A549 (cell line): ENCODE measurements around the gene MESD. TPM values are rescaled to one million over a fixed set of nuclear protein-coding genes. Genes with fewer than 3 reads are reported as not detected.

ENCODE experiments used
- ATAC-seq, 2 experiments: fragments of 200-7000 bp in 1 of 2; fragments of >200 bp in 1 of 2; cut with Nextera tagmentation in 1 of 2; cut with Tn5 transposase in 1 of 2; 3 replicates each; pipeline versions ENCODE4 v1.8.0 to v1.9.1; 2018 to 2020; ENCODE audit warnings: mild to moderate bottlenecking in 1 of 2, moderate library complexity in 1 of 2
- CTCF ChIA-PET: fragments of 300-600 bp; sonication (Branson Sonifier 250); formaldehyde crosslinking; extraction: SDS; loops from one replicate; lab custom pipeline; 2021; ENCODE audit warnings: antibody characterized with exemption, inconsistent platforms; lab: Yijun Ruan, JAX
- POLR2A ChIA-PET: fragments of 350-600 bp; formaldehyde crosslinking; extraction: SDS; loops from one replicate; lab custom pipeline; 2021; ENCODE audit warnings: antibody characterized with exemption, inconsistent platforms; lab: Yijun Ruan, JAX
- DNase-seq, 2 experiments: peaks; one replicate each; pipeline versions ENCODE4 v3.0.0 to v3.0.0-alpha.2; 2011 to 2016; ENCODE audit warnings: low read depth in 1 of 2, low spot score in 1 of 2
- FAIRE-seq: peaks from 2 replicates; lab custom pipeline; 2011; peaks lifted over from hg19 to GRCh38; lab: Jason Lieb, UNC
- H3K27ac ChIP-seq, 2 experiments: fragments of >200 bp; sonication (Bioruptor Twin); formaldehyde crosslinking; 3 replicates each; pipeline ENCODE4 v1.5.1; 2016 to 2017
- H3K4me1 ChIP-seq: fragments of >200 bp; sonication (Bioruptor Twin); formaldehyde crosslinking; 3 replicates; pipeline ENCODE4 v1.6.1; 2016
- H3K4me2 ChIP-seq: fragments of >200 bp; sonication (Bioruptor Twin); formaldehyde crosslinking; 3 replicates; pipeline ENCODE4 v1.6.1; 2016
- H3K4me3 ChIP-seq: fragments of >200 bp; sonication (Bioruptor Twin); formaldehyde crosslinking; 3 replicates; pipeline ENCODE4 v1.5.1; 2016
- H3K9me3 ChIP-seq: fragments of >200 bp; sonication (Bioruptor Twin); formaldehyde crosslinking; 3 replicates; pipeline ENCODE4 v1.6.1; 2016
- ATOH8 ChIP-seq: fragments of 250-450 bp; sonication (Bioruptor Pico); IDR thresholded peaks from 2 replicates; pipeline ENCODE4 v1.5.0; 2020; ENCODE audit warnings: low read depth, mild to moderate bottlenecking, moderate library complexity
- E2F6 ChIP-seq: IDR thresholded peaks from 2 replicates; pipeline ENCODE4 v1.6.1; 2012; ENCODE audit warnings: low read depth, borderline replicate concordance
- ELK1 ChIP-seq: fragments of 150-350 bp; IDR thresholded peaks from 2 replicates; pipeline ENCODE4 v1.6.1; 2014; ENCODE audit warnings: low read depth, mild to moderate bottlenecking, low read length
- EP300 ChIP-seq, 2 experiments: fragments of >200 bp; sonication (Bioruptor Twin); formaldehyde crosslinking; IDR thresholded peaks; 2 replicates in 1 of 2; 3 replicates in 1 of 2; pipeline ENCODE4 v1.6.1; 2016 to 2017
- FOSL2 ChIP-seq, 2 experiments: fragments of 450-650 bp in 1 of 2; fragments of >200 bp in 1 of 2; sonication (Bioruptor Twin) in 1 of 2; formaldehyde crosslinking; IDR thresholded peaks; 2 replicates each; pipeline versions ENCODE4 v1.5.0 to v1.6.1; 2016 to 2020; ENCODE audit warnings: mild to moderate bottlenecking in 1 of 2, moderate library complexity in 1 of 2
- GATA3 ChIP-seq: IDR thresholded peaks from 2 replicates; pipeline ENCODE4 v1.6.1; 2012; ENCODE audit warnings: borderline replicate concordance
- HDAC2 ChIP-seq: fragments of 200-600 bp; sonication (generic); IDR thresholded peaks from 2 replicates; pipeline ENCODE4 v1.6.1; 2016
- HOXB13 ChIP-seq: fragments of 250-450 bp; sonication (Bioruptor Pico); IDR thresholded peaks from 2 replicates; pipeline ENCODE4 v1.5.0; 2020; ENCODE audit warnings: low read depth, mild to moderate bottlenecking, moderate library complexity
- HOXB5 ChIP-seq: fragments of 250-450 bp; sonication (Bioruptor Pico); IDR thresholded peaks from 2 replicates; pipeline ENCODE4 v1.5.0; 2020; ENCODE audit warnings: mild to moderate bottlenecking, moderate library complexity
- MAX ChIP-seq: IDR thresholded peaks from 2 replicates; pipeline ENCODE4 v1.6.1; 2012
- MAZ ChIP-seq: fragments of 150-350 bp; IDR thresholded peaks from 2 replicates; pipeline ENCODE4 v1.6.1; 2014; ENCODE audit warnings: antibody characterized with exemption, low read depth, low read length, borderline replicate concordance
- NFE2L2 ChIP-seq: fragments of 150-350 bp; conservative IDR thresholded peaks from 2 replicates; pipeline ENCODE4 v1.6.1; 2014; ENCODE audit warnings: low read length
- NPAS2 ChIP-seq: fragments of 250-450 bp; sonication (Bioruptor Pico); IDR thresholded peaks from 2 replicates; pipeline ENCODE4 v1.8.0; 2022; ENCODE audit warnings: mild to moderate bottlenecking, moderate library complexity, borderline replicate concordance
- NR3C1 ChIP-seq: fragments of >200 bp; sonication (Bioruptor Twin); formaldehyde crosslinking; IDR thresholded peaks from 3 replicates; pipeline ENCODE4 v1.6.1; 2017
- RCOR1 ChIP-seq: fragments of 150-350 bp; IDR thresholded peaks from 2 replicates; pipeline ENCODE4 v1.6.1; 2014; ENCODE audit warnings: antibody characterized with exemption, low read length, low read depth
- RFX5 ChIP-seq: fragments of 450-650 bp; IDR thresholded peaks from 2 replicates; pipeline ENCODE4 v1.7.1; 2014; ENCODE audit warnings: antibody characterized with exemption, mild to moderate bottlenecking, moderate library complexity
- ZC3H11A ChIP-seq: fragments of 450-650 bp; IDR thresholded peaks from 2 replicates; pipeline ENCODE4 v1.6.1; 2014; ENCODE audit warnings: antibody characterized with exemption, mild to moderate bottlenecking
- ZNF302 ChIP-seq: fragments of 250-450 bp; sonication (Bioruptor Pico); IDR thresholded peaks from 2 replicates; pipeline ENCODE4 v1.9.0; 2021; ENCODE audit warnings: inconsistent platforms, mild to moderate bottlenecking, moderate library complexity
- WGBS: methylation state at CpG from one replicate; pipeline ENCODE4 v1.1.6; 2017; ENCODE audit errors: missing lambda C conversion rate; 5-methylcytosine and 5-hydroxymethylcytosine counted together
- polyA plus RNA-seq, 4 experiments: library from polyadenylated mRNA; depleted of rRNA in 3 of 4; stranded (reverse); fragments of >200 nt; fragmentation: RNase III in 1 of 4; extraction: RNeasy Plus Mini Kit Qiagen cat#74134 plus additional on column Dnase treatment in 1 of 4; gene quantifications; 2 replicates in 3 of 4; 3 replicates in 1 of 4; pipeline ENCODE4 v1.2.3, GENCODE V29; 2011 to 2017

Gene MESD
- polyA plus RNA-seq, 2 of the 4 experiments (the other 2 are of a cell fraction), result 35.6 to 39.4 TPM

GRCh38 chr15:80939216-80939615 is 50.4 kb downstream of the MESD start:
- no peak overlapping the region for H3K4me2 ChIP-seq
- no peak for FAIRE-seq
- no peaks in the 10 kb centered on the region; the same call in 2 of the 3 replicates for H3K4me1 ChIP-seq
- TF ChIP-seq RFX5 (no peak), E2F6 (no peak), NPAS2 (no peak), FOSL2 (IDR thresholded peaks at IDR 0.05) (no peak), FOSL2 (CRISPR knock-in tag; IDR thresholded peaks at IDR 0.05) (no peak), MAZ (no peak), HDAC2 (no peak)
- no peak for DNase-seq
- H3K27ac ChIP-seq, result no peak overlapping the region
- ATAC-seq, result no peak
- ChIA-PET POLR2A (no interaction called here), CTCF (interaction anchor here (1.2 to 4.3 kb wide), 5 partner anchors 17 to 160 kb away, joined by 3 to 25 read pairs (median 4); partner anchors contain the start of gene CEMIP)
- H3K4me3 ChIP-seq, result no peak overlapping the region
- 85% methylated on average over 3 of the region's 3 CpGs for WGBS
- no peaks in the 10 kb centered on the region for H3K9me3 ChIP-seq

GRCh38 chr15:80937718-80938117 is 51.9 kb downstream of the MESD start:
- Histone ChIP-seq H3K27ac (no peak overlapping the region), H3K4me2 (no peak overlapping the region), H3K4me1 (no peaks in the 10 kb centered on the region; the same call in 2 of the 3 replicates), H3K9me3 (no peaks in the 10 kb centered on the region), H3K4me3 (no peak overlapping the region)
- ChIA-PET POLR2A (no interaction called here), CTCF (interaction anchor here (2.0 to 2.8 kb wide), 2 partner anchors 17 to 32 kb away, joined by 4 to 9 read pairs; no protein-coding TSS in a partner anchor)
- FAIRE-seq (no peak), ATAC-seq (no peak), DNase-seq (no peak)
- TF ChIP-seq ATOH8 (CRISPR knock-in tag) (no peak), HOXB13 (CRISPR knock-in tag) (no peak), MAX (no peak), ELK1 (no peak)
- 85% methylated on average over 12 of the region's 12 CpGs for WGBS

GRCh38 chr15:80936288-80937078 is 53.1 kb downstream of the MESD start:
- no peak for TF ChIP-seq HOXB5 (CRISPR knock-in tag)
- no peak for TF ChIP-seq ZNF302 (CRISPR knock-in tag)
- TF ChIP-seq MAX, result no peak
- no peak for TF ChIP-seq NFE2L2
- TF ChIP-seq ZC3H11A, result no peak
- no peak for TF ChIP-seq NR3C1
- no peak for TF ChIP-seq EP300 (IDR thresholded peaks at IDR 0.05)
- TF ChIP-seq E2F6, result no peak
- no peak for TF ChIP-seq RCOR1
- no peak for TF ChIP-seq HDAC2
- TF ChIP-seq MAZ, result no peak
- TF ChIP-seq GATA3, result no peak

More at GRCh38 chr15:80936288-80937078, 53.1 kb downstream of the MESD start:
- ATAC-seq (no peak), DNase-seq (no peak), FAIRE-seq (no peak)
- ChIA-PET CTCF (interaction anchor here (1.0 to 2.8 kb wide), 2 partner anchors 11 to 34 kb away, joined by 4 to 9 read pairs; no protein-coding TSS in a partner anchor), POLR2A (no interaction called here)
- H3K27ac ChIP-seq, result no peak overlapping the region
- no peaks in the 10 kb centered on the region; the same call in 2 of the 3 replicates for H3K4me1 ChIP-seq
- WGBS, result 87% methylated on average over 16 of the region's 16 CpGs
- no peaks in the 10 kb centered on the region for H3K9me3 ChIP-seq
- no peak overlapping the region for H3K4me2 ChIP-seq
- H3K4me3 ChIP-seq, result no peak overlapping the region
